Panc1 (cell line): ENCODE data around the gene CD48. TPM values are rescaled to one million over a fixed set of nuclear protein-coding genes. Genes with fewer than 3 reads are reported as not detected.

Experiments
- ATAC-seq: fragments of 200-7000 bp; cut with Tn5 transposase; 2 replicates; pipeline ENCODE4 v1.9.1; 2020; ENCODE audit warnings: mild to moderate bottlenecking, moderate library complexity
- BruUV-seq: library from RNA; stranded (reverse); fragments of 400-500 nt; replicated peaks from 2 replicates; lab custom pipeline; 2021; lab: Mats Ljungman, UMichigan
- CTCF ChIA-PET: fragments of 300-600 bp; sonication (Branson Sonifier 250); formaldehyde crosslinking; loops from one replicate; lab custom pipeline; 2022; ENCODE audit warnings: antibody characterized with exemption; lab: Charles Lee
- POLR2A ChIA-PET: fragments of 300-600 bp; sonication (Branson Sonifier 250); formaldehyde crosslinking; loops from one replicate; lab custom pipeline; 2022; ENCODE audit warnings: antibody characterized with exemption; lab: Charles Lee
- DNase-seq: peaks from one replicate; pipeline ENCODE4 v3.0.0-alpha.2; 2010; ENCODE audit warnings: low read depth, low spot score
- H3K27ac ChIP-seq: 2 replicates; pipeline ENCODE4 v1.5.1; 2011; ENCODE audit warnings: mild to moderate bottlenecking, low read length, inconsistent platforms
- H3K27me3 ChIP-seq: fragments of 200-500 bp; sonication (Bioruptor generic); 2 replicates; pipeline ENCODE4 v1.6.0; 2014; ENCODE audit warnings: low read length, inconsistent platforms; ENCODE audit not compliant: control insufficient read depth, insufficient read depth
- H3K36me3 ChIP-seq: fragments of 200-500 bp; sonication (Bioruptor generic); 2 replicates; pipeline ENCODE4 v1.5.1; 2014; ENCODE audit warnings: inconsistent platforms, mild to moderate bottlenecking, low read length, moderate library complexity; ENCODE audit not compliant: control insufficient read depth, insufficient read depth
- H3K4me1 ChIP-seq: 2 replicates; pipeline ENCODE4 v1.5.1; 2011; ENCODE audit warnings: inconsistent platforms, mild to moderate bottlenecking, low read length, moderate library complexity; ENCODE audit not compliant: control insufficient read depth, insufficient read depth
- H3K4me3 ChIP-seq, 2 experiments: 2 replicates each; pipeline ENCODE4 v1.5.1; 2011 to 2012; ENCODE audit warnings: low read depth in 2 of 2, low read length in 2 of 2, mild to moderate bottlenecking in 2 of 2, inconsistent platforms in 1 of 2, moderate library complexity in 1 of 2
- H3K9me3 ChIP-seq: fragments of 200-500 bp; sonication (Bioruptor generic); 2 replicates; pipeline ENCODE4 v1.5.1; 2014; ENCODE audit warnings: low read depth, mild to moderate bottlenecking, inconsistent platforms, low read length, moderate library complexity; ENCODE audit not compliant: control insufficient read depth, insufficient read depth
- POLR2AphosphoS5 ChIP-seq: IDR thresholded peaks from 2 replicates; pipeline ENCODE4 v1.6.1; 2012; ENCODE audit warnings: mild to moderate bottlenecking, low read depth, low read length, moderate library complexity
- SIN3A ChIP-seq: IDR thresholded peaks from 2 replicates; pipeline ENCODE4 v1.6.1; 2012; ENCODE audit warnings: low read depth, mild to moderate bottlenecking, low read length, moderate library complexity, borderline replicate concordance; ENCODE audit not compliant: insufficient read depth
- TCF7L2 ChIP-seq: IDR thresholded peaks from 2 replicates; pipeline ENCODE4 v1.6.1; 2011; ENCODE audit warnings: mild to moderate bottlenecking, low read depth, low read length, inconsistent platforms
- in situ Hi-C: cut with HindIII; loops from 2 replicates; pipeline ENCODE4 v1.10.0; 2016; ENCODE audit warnings: low sequenced_read_pairs, low pct_unique_long_range_greater_than_20kb
- intact Hi-C: fragments of 100-400 bp; cut with micrococcal nuclease; formaldehyde crosslinking; loops from one replicate; pipeline ENCODE4 v1.10.0; 2022; ENCODE audit not compliant: unreplicated experiment
- total RNA-seq: library from RNA; stranded (reverse); gene quantifications from one replicate; pipeline ENCODE4 v1.2.1, GENCODE V29; 2021; ENCODE audit not compliant: unreplicated experiment
- TF ChIP-seq, protein P1 (sequence below): fragments of 450-650 bp; IDR thresholded peaks from 2 replicates; pipeline ENCODE4 v1.5.1; 2017; ENCODE audit warnings: mild to moderate bottlenecking
- TF ChIP-seq, protein P2 (sequence below), 2 experiments: IDR thresholded peaks; 2 replicates each; pipeline ENCODE4 v1.6.1; 2011 to 2012; ENCODE audit warnings: low read depth in 2 of 2, control low read depth in 1 of 2, low read length in 1 of 2, mild to moderate bottlenecking in 1 of 2, moderate library complexity in 1 of 2; ENCODE audit not compliant: insufficient read depth in 1 of 2

Gene CD48
- total RNA-seq, 1 experiment from 2014 or later, result 0.67 TPM

DNA sequence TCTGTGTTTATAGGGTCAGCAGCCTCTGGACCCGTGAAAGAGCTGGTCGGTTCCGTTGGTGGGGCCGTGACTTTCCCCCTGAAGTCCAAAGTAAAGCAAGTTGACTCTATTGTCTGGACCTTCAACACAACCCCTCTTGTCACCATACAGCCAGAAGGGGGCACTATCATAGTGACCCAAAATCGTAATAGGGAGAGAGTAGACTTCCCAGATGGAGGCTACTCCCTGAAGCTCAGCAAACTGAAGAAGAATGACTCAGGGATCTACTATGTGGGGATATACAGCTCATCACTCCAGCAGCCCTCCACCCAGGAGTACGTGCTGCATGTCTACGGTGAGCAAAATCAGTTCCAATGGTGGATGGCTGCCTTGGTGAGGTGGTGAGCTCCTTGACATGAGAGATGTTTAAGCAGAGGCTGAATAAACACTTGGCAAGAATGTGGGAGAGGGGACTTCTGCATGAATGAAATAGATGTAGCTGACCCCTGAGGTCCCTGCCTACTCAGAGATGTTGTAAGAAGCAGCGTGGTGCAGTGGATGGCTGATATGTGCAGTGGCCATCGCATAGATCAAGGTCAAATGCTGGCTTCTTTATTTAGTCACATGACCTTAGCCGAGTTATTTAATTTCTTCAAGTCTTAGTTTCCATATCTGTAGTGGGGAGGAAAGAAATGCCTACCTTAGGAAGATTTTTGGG is 36.7 kb upstream of the CD48 start:
- no peak for ATAC-seq
- Histone ChIP-seq H3K36me3 (no peaks in the 10 kb centered on the region), H3K4me3 (no peak overlapping the region), H3K27me3 (peaks cover 18% of the 10 kb centered on the region), H3K9me3 (no peaks in the 10 kb centered on the region), H3K4me1 (no peaks in the 10 kb centered on the region), H3K27ac (no peak overlapping the region)
- in situ Hi-C loops, result no loop called here
- POLR2A ChIA-PET, result no interaction called here
- BruUV-seq, result no TSS peak
- CTCF ChIA-PET, result no interaction called here
- TF ChIP-seq, protein P1, sequence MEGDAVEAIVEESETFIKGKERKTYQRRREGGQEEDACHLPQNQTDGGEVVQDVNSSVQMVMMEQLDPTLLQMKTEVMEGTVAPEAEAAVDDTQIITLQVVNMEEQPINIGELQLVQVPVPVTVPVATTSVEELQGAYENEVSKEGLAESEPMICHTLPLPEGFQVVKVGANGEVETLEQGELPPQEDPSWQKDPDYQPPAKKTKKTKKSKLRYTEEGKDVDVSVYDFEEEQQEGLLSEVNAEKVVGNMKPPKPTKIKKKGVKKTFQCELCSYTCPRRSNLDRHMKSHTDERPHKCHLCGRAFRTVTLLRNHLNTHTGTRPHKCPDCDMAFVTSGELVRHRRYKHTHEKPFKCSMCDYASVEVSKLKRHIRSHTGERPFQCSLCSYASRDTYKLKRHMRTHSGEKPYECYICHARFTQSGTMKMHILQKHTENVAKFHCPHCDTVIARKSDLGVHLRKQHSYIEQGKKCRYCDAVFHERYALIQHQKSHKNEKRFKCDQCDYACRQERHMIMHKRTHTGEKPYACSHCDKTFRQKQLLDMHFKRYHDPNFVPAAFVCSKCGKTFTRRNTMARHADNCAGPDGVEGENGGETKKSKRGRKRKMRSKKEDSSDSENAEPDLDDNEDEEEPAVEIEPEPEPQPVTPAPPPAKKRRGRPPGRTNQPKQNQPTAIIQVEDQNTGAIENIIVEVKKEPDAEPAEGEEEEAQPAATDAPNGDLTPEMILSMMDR, result peak; percentile 40
- no peak for TF ChIP-seq SIN3A
- DNase-seq, result no peak
- intact Hi-C loops, result no loop called here

DNA sequence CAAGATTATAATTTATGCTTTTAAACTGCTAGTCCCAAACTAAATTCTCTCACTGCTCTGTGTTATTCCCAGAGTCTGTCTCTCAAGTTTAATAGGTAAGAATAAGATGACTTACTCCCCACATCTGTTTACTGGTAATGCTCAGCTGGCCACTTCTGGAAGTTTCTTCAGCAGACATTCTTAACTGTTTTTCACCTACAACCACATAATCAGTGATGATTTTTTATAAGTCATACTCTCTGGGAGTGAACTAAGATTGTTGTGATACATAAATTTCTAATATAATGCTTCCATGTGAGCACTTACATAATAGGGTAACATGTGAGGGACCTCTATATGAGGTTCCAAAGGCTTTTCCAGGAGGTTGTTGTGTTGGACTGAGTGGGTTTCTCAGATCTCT is 36.1 kb upstream of the CD48 start:
- CTCF ChIA-PET, result no interaction called here
- no peak overlapping the region for H3K27ac ChIP-seq

More for the DNA sequence above, 36.1 kb upstream of the CD48 start:
- no peaks in the 10 kb centered on the region for H3K9me3 ChIP-seq
- BruUV-seq, result no TSS peak
- no peak for ATAC-seq
- H3K4me3 ChIP-seq, result no peak overlapping the region
- H3K27me3 ChIP-seq, result peaks cover 18% of the 10 kb centered on the region
- H3K4me1 ChIP-seq, result no peaks in the 10 kb centered on the region
- intact Hi-C loops, result no loop called here
- POLR2A ChIA-PET, result no interaction called here
- no peaks in the 10 kb centered on the region for H3K36me3 ChIP-seq
- in situ Hi-C loops, result no loop called here
- no peak for DNase-seq
- TF ChIP-seq, protein P2, sequence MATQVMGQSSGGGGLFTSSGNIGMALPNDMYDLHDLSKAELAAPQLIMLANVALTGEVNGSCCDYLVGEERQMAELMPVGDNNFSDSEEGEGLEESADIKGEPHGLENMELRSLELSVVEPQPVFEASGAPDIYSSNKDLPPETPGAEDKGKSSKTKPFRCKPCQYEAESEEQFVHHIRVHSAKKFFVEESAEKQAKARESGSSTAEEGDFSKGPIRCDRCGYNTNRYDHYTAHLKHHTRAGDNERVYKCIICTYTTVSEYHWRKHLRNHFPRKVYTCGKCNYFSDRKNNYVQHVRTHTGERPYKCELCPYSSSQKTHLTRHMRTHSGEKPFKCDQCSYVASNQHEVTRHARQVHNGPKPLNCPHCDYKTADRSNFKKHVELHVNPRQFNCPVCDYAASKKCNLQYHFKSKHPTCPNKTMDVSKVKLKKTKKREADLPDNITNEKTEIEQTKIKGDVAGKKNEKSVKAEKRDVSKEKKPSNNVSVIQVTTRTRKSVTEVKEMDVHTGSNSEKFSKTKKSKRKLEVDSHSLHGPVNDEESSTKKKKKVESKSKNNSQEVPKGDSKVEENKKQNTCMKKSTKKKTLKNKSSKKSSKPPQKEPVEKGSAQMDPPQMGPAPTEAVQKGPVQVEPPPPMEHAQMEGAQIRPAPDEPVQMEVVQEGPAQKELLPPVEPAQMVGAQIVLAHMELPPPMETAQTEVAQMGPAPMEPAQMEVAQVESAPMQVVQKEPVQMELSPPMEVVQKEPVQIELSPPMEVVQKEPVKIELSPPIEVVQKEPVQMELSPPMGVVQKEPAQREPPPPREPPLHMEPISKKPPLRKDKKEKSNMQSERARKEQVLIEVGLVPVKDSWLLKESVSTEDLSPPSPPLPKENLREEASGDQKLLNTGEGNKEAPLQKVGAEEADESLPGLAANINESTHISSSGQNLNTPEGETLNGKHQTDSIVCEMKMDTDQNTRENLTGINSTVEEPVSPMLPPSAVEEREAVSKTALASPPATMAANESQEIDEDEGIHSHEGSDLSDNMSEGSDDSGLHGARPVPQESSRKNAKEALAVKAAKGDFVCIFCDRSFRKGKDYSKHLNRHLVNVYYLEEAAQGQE (IDR thresholded peaks at IDR 0.05; ENCODE audit: insufficient read depth in 1 of 2, low read depth in 2 of 2, low read length in 1 of 2), result no peak
- TF ChIP-seq, protein P1, result no peak
- TF ChIP-seq POLR2AphosphoS5 (no peak), SIN3A (no peak), TCF7L2 (no peak)
